ENCODE measurements around the gene KRTAP10-4.
"Not testable (repeated sequence)": the region's sequence is repeated elsewhere in the genome, so short reads cannot be mapped to it uniquely, and the experiment has no call there.

Gene KRTAP10-4

GRCh38 chr21:44573630-44574456, at the start of gene KRTAP10-4:
KRTAP10-4 (plus strand) TSS chr21:44573729; CDS start chr21:44573759, 30 bp downstream.
- DNase-seq: not testable (repeated sequence)

GRCh38 chr21:44524414-44525371, 48.8 kb upstream of the KRTAP10-4 start:
- DNase-seq: no peak

- DNase-seq: no peak
These were observed 48.0 kb upstream of the KRTAP10-4 start for GRCh38 chr21:44525391-44526095.

- no peak for DNase-seq
These were observed 47.2 kb upstream of the KRTAP10-4 start for GRCh38 chr21:44526096-44526997.

GRCh38 chr21:44527156-44527982, 46.2 kb upstream of the KRTAP10-4 start:
- no peak for DNase-seq

GRCh38 chr21:44527983-44528633, 45.4 kb upstream of the KRTAP10-4 start:
- DNase-seq: no peak

- DNase-seq: no peak
These were observed 44.9 kb upstream of the KRTAP10-4 start for GRCh38 chr21:44528634-44528995.

- DNase-seq: no peak
These were observed 44.5 kb upstream of the KRTAP10-4 start for GRCh38 chr21:44529011-44529421.

- DNase-seq: no peak
These were observed 43.9 kb upstream of the KRTAP10-4 start for GRCh38 chr21:44529503-44530125.

GRCh38 chr21:44530221-44530902, 43.2 kb upstream of the KRTAP10-4 start:
- no peak for DNase-seq

GRCh38 chr21:44530903-44531605, 42.5 kb upstream of the KRTAP10-4 start:
- no peak for DNase-seq

GRCh38 chr21:44531606-44532564, 41.6 kb upstream of the KRTAP10-4 start:
- DNase-seq: no peak

- no peak for DNase-seq
These were observed 40.8 kb upstream of the KRTAP10-4 start for GRCh38 chr21:44532712-44533111.

- no peak for DNase-seq
These were observed 40.2 kb upstream of the KRTAP10-4 start for GRCh38 chr21:44533121-44533890.

GRCh38 chr21:44533891-44534627, 39.5 kb upstream of the KRTAP10-4 start:
- DNase-seq: no peak

GRCh38 chr21:44534688-44535087, 38.8 kb upstream of the KRTAP10-4 start:
- DNase-seq: no peak
